Measurements from ENCODE around the gene PLPP7.

DNA sequence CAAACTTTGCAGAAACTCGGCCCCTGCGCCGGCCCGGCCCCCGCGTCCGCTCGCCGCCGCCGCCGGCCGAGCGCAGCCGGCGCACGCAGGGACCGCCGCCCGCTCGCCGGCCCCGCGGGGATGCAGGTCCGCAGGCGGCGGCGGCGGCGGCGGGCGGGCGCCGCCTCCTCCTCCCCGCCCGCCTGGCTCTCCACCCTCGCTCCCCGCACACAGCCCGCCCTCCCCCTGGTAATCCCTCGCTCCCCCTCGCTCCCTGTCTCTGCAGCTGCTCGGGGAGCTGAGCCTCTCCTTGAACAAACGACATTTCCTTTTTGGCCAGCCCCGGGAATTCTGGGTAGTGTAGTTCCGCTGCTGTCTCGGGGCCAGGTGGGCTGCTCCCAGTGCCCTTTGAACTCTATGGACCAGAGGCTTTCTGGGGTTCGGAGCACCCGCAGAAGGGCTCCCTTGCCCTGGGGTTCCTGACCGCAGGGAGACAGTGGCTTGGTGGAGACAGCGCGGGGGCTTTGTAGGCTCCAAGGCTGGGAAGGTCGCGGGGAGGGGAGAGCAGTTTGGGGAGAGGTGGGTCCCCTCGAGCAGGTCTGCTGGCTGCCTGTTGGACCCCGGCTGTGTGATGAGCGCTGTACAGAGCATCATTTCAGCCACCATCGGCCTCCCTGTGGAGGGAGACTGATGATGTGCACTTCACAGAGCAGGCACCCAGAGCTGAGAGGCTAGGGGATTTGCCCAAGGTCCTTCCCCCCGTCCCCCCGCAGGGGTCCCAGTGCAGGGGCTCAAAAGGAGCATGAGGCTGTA is 11.4 kb upstream of the PLPP7 start:
- TF ChIP-seq CTCF (conservative IDR thresholded peaks at IDR 0.05) (no peak), EZH2 (IDR thresholded peaks at IDR 0.05; ENCODE audit: low read depth) (no peak)
